ENCODE data around the gene NCK2.

The NCK2 gene

GRCh38 chr2:105794926-105795574, 50.3 kb downstream of the NCK2 start:
- DNase-seq = no peak

DNA sequence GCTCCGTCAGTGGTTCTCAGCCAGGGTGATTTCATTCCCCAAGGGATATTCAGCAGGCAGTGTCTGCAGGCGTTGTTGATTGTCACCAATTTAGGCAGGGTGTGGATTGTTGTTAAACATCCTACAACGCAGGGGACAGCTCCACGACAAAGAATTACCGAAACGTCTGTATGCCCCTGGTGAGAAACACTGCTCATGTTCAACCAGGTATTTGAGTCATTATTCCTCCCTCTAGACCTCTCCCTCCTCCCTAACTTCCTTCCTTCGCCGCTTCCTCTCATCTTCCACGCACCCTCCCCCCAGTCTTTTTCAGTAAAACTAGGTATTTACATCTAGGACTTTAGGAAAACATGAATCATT, 50.8 kb downstream of the NCK2 start:
- DNase-seq = no peak

DNA sequence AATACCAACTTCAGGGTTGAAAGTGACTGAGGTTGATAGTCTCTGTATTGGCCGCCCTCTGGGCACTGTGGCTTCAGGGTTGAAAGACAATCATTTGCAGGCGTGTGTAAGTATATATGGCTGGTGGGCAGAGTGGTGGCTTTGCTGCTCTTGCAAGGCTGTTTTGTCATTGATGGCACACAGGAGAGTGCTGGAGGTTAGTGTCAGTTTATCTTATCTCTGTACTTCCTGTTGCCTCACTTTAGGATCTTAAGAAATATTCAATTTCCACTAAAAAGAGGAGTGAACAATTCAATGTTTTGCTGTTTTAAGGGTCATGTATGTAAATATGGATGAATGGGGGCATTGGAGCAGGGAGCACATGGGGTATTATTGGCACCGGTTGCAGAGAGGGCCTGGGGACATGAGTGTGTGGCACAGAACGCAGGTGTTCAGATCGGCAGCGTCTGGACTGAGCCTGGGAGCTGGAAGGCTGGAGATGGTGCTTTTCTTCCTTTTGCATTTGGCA, 51.5 kb downstream of the NCK2 start:
- DNase-seq = peak; percentile 56

- DNase-seq = no peak
Measured at GRCh38 chr2:105796791-105797190, 52.1 kb downstream of the NCK2 start.

- DNase-seq = no peak
Measured at GRCh38 chr2:105797298-105797819, 52.6 kb downstream of the NCK2 start.

DNA sequence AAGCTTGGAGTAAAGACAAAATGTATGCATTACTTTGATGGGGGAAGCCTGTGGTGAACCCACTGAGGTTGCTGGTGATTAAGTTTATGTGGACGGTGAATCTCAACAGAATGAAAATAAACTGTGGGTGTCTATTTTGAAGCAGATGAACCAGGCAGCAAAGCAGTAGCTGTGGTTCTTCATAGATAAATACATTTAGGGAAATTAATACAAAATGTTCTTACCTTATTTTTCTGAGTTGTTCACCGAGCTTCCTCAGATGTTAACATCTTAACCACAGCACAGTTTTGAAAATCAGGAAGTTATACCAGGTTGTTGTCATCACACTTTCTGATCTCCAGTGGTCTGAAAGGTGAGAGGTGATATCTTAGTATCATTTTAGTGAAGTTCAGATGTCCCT, 53.9 kb downstream of the NCK2 start:
- no peak for DNase-seq

GRCh38 chr2:105800036-105800713, 55.5 kb downstream of the NCK2 start:
- DNase-seq = no peak

- no peak for DNase-seq
Measured at GRCh38 chr2:105800953-105801635, 56.4 kb downstream of the NCK2 start.

GRCh38 chr2:105801961-105802360, 57.2 kb downstream of the NCK2 start:
- no peak for DNase-seq

DNA sequence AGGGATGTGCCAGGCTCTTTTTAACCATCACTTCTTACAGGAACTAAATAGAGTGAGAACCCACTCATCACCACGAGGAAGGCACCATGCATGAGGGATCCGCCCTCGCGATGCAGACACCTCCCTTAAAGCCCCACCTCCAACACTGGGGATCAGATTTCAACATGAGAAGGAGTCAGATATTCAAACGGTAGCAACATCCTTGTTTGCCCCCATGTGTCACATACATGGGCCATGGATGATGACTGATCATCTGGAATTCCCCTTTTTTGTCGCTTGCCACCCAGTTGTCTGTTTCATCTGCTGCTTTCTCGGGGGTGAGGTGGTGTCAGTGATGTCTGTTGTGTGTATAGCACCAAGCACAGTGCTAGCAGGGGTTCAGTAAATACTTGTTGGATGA, 57.9 kb downstream of the NCK2 start:
- DNase-seq = no peak

- DNase-seq = no peak
Measured at GRCh38 chr2:105803337-105803736, 58.6 kb downstream of the NCK2 start.

DNA sequence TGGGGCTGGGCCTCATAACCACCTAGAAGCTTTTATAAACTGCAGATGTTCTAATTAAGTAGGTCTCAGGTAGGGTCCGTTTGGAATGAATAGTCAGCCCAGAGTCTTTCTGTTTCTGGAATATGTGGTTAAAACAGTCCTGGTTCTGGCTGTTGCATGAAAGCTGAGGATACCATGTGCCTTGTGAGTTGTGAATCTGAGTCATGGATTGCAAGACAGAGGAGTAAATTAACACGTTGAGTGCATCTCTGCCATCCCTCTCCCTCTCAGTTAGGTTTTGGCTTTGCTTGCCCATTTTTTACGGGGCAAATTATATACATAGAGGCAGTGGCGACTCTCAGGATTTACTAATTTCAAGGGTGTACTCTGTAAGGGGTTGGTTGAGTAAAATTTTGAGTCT, 59.1 kb downstream of the NCK2 start:
- no peak for DNase-seq

DNA sequence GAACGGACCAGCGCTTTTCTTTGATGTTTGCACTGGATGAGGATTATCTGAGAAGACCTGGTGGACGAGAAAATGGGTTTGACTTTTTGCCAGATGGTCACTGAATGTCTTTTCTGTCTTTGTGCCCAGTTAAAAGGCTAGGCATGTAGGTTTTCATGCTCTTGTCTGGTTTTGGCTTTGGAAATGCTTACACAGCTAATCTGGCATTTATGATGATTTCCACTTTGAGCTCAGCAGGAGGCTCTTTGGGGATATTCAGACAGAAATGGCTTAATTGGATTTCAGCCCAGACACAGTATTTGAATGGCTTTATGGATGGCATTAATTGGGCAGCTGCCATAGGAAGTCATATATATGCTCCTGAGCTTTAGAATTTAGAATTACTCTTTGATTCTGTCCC, 59.6 kb downstream of the NCK2 start:
- DNase-seq = peak; percentile 95

DNA sequence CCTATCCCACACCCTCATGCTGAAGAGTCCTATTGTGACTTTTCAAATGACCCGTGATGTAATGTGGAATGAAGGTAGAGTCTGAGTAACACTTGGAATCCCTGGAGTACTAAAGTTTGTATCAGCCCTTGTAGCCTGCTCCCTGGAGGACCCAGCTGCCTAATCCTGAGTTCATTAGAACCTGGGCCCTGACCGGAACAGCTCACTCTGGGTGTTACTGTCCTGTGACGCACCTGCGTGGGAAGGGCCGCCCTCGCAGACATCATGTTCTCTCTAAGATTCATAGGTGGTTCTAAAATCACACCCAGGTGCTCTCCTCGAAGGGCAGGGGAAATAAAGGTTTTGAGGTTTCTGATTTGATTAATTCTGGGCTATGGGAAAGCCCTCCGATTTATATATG, 62.3 kb downstream of the NCK2 start:
- no peak for DNase-seq

DNA sequence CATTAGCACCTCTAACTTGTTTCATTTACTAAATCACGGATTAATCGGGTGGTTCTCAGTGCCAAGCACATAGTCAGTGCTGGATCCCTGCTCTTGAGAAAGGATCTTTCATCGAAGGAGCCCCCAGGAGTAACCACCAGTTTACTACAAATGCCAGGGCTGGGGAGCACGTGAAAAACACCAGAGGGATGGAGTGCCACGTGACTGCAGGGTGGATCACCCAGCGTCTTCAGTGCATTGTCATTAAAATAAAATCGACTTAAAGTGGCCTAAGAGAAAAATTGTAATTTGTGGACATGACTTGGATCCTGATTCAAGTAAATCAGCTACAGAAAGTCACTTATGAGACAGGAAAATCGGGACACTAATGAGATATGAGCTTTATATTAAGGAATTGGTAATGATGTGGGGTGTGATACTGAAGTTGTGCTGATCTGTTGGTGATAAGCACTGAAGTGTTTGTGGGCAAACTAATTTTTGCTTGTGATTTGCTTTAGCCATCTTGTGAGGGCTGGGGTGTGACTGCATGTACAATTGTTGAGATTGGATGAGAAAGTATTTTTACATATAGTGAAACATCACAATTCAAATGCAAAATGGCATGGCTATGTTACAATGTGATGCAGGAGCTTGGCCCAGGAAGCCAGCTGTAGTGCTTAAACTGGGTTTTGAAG, 63.8 kb downstream of the NCK2 start:
- DNase-seq = no peak

- no peak for DNase-seq
Measured at GRCh38 chr2:105809097-105809473, 64.4 kb downstream of the NCK2 start.

DNA sequence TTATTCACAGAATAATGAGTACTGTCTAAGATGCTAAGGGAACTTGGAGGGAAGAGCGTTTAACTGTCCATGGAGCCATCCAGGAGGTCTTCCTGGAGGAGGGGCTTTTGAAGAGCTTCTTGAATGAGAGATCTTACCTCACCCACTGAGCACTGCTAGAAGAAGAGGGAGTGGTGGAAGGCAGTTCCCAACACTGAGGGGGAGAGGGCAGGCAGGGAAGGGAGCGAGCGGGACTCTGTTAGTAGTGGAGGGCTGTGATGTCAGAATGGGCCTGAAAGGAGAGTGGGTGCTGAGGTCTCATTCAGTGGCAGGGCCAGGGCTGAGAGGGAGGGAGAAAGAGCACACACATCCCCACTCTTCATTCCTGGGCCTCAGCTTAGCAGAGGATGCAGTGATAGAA, 65.0 kb downstream of the NCK2 start:
- no peak for DNase-seq

- DNase-seq = no peak
Measured at GRCh38 chr2:105812180-105813044, 67.7 kb downstream of the NCK2 start.

GRCh38 chr2:105813045-105813315, 68.3 kb downstream of the NCK2 start:
- no peak for DNase-seq

GRCh38 chr2:105813405-105813804, 68.7 kb downstream of the NCK2 start:
- DNase-seq = no peak

DNA sequence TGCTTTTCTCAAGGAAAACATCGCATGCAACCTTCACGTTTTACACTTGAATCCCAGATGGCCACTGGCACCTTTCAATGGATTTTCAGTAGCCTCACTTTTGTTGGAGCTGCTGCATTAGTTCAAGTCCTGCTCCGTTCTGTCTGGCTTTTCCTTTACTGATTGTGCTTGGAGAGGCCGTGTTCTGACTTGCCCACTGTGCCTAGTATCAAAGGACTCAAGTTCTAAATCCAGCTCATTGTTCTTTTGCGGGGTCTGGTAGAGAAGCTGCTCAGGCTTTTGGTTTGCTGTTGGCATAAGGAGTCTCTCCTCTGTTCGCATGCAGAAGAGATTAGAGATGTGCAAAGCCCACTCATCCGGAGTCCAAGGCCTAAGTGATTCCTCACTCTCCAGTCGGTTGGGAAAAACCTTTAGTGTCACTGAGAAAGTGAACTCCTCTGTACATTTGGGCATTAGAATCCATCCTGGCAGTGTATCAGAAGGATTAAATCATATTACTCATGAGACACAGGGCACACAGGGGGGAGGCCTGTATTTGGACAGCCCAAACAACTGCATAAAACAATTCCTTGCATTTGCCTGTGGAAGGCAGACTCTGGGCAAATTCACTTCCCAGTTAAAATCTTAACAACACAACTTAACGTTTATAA, 69.7 kb downstream of the NCK2 start:
- DNase-seq = no peak

- DNase-seq = no peak
Measured at GRCh38 chr2:105815401-105815800, 70.7 kb downstream of the NCK2 start.

Data from NCI-H1092 (cell line).